Renal cortical epithelial cell (primary cell): Measurements from ENCODE around the gene MAPT. TPM values are rescaled to one million over a fixed set of nuclear protein-coding genes. Genes with fewer than 3 reads are reported as not detected.
"Not testable (repeated sequence)": the region's sequence is repeated elsewhere in the genome, so short reads cannot be mapped to it uniquely, and the experiment has no call there.

ENCODE experiments used
- DNase-seq: peaks from one replicate; pipeline ENCODE4 v3.0.0-alpha.2; 2011; ENCODE audit warnings: low read depth
- total RNA-seq: library from RNA; depleted of rRNA; stranded (reverse); fragments of >200 nt; gene quantifications from 2 replicates; pipeline ENCODE4 v1.2.3, GENCODE V29; 2014

MAPT gene
- total RNA-seq, 1 donor from 2014 or later = 0.10 TPM

GRCh38 chr17:45927247-45927646 lies 32.9 kb downstream of the MAPT start:
- no peak for DNase-seq

- DNase-seq = no peak
Measured at GRCh38 chr17:45929344-45929743, 35.0 kb downstream of the MAPT start.

GRCh38 chr17:45930420-45930951 lies 36.1 kb downstream of the MAPT start:
- no peak for DNase-seq

GRCh38 chr17:45931677-45932076 lies 37.3 kb downstream of the MAPT start:
- no peak for DNase-seq

DNA sequence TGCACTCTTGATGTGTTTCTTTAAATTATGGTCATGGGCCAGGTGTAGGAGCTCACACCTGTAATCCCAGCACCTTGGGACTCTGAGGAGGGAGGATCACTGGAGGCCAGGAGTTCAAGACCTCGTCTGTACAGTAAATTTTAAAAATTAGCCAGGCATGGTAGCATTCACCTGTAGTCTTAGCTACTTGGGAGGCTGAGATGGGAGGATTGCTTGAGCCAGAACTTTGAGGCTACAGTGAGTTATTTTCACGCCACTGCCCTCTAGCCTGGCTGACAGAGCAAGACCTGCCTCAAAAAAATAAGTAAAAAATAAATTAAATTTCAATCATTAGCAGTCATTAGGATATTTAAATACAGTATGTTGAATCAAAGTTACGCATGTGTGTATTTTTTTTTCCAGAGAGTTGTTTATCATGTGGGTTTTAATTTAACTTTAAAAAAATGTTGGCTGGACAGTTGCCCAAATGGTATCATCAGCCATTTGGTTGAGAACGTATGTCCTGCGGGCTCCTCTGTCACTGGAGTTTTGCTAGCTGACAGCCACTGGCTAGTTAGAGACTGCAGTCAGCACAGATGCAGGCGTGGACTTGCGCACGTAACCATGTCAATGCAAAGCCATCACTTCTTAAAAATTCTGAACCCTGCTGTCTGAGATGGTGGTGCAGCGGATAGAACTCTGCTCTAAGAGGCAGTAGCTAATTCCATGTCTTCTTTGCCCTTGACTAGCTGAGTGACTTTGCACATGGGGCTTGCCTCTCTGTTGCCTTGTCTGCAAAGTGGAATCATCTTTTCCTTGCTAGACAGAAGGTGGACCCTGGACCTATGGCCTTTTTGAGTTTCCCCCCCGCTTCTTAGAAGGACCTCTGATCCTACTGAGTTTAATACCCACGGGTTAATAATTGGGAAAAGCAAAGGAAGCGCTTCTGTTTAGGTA lies 40.0 kb downstream of the MAPT start:
- no peak for DNase-seq

GRCh38 chr17:45935197-45935709 lies 40.9 kb downstream of the MAPT start:
- no peak for DNase-seq

DNA sequence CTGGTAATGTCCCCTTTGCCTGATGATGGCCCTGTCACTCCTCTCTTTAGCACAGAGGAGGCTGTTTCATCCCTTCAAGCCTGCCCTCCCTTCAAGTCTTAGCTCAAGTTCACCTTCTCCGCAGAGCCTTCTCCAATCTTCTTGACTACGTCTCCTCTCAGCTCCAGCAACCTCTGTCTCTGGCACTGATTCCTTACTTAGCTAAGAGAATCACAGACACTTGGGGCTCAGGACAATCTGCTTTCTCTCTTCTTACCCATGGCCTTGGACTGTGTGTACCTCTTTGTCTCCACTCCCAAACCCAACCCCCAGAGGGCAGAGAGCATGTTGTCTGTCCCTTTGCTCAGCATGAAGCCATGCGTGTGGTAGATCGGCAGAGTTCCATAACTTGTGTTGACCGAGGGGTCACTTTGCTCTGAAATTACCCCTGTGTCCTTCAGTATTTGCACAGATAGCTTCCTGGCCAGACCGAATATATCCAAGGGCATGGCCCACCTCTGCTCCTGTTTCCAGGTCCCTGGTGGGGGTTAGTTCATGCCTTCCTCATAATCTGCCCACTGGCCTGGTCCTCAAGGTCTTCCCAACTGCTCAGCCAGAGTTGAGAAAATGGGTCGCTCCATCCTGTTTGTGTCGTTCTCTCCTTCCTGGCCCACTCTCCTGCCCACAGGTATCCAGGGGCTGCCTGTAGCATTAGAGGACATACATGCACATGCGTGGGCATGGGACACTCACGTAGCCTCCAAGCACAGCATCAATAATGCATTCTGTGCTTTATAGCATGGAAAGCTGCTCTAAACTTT lies 41.6 kb downstream of the MAPT start:
- DNase-seq = no peak

DNA sequence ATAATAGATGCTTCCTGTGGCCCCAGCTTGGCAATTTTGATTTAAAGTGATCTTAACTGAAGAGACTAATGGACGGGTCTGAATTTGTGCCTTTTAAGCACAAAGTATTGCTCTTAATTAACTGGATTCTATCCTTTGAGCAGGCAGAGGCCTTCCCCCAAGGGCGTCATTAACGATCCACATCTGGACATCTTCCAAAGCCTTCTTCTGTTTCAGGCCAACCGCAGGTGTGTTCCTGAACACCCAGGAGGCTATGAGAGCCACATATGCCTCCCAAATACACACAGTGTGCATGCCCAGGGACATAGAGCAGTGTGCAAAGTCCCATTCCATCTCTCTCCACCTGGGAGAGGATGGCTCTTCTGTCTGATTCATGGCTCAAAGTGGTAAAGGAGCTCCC lies 42.3 kb downstream of the MAPT start:
- DNase-seq = no peak

DNA sequence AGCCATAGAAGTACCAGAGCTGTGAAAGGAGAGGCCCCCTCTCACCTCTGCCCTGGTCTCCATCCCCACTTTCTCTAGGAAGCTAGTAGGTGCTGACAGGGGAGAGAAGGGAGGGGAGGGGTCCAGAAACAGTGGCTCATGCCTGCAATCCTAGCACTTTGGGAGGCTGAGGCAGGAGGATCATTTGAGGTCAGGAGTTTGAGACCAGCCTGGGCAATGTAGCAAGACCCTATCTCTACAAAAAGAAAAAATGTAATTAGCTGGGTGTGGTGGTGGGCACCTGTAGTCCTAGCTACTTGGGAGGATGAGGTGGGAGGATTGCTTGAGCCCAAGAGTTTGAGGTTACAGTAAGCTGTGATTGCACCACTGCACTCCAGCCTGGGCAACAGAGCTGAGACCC lies 42.8 kb downstream of the MAPT start:
- DNase-seq = not testable (repeated sequence)

DNA sequence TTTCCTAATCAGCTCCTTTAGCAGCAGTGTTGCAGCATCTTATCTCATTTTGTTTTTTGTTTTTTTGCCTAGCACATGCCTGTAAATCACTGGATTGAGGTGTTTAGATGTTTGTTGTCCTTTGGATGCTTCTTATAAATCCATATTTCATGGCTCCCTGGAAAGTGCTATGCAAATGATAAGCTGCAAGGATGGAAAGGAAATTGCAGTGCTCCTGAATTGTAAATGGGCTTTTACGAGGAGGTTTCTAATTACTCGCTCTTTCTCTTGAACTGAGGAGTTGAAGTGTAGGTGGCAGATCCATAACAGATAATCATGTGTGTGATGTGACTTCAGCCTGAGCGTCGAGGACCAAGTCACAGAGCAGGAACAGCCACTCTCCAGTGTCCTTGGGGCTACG lies 45.0 kb downstream of the MAPT start:
- DNase-seq = no peak

GRCh38 chr17:45940293-45940692 lies 45.9 kb downstream of the MAPT start:
- DNase-seq = no peak

- no peak for DNase-seq
Measured at GRCh38 chr17:45940826-45941225, 46.5 kb downstream of the MAPT start.

DNA sequence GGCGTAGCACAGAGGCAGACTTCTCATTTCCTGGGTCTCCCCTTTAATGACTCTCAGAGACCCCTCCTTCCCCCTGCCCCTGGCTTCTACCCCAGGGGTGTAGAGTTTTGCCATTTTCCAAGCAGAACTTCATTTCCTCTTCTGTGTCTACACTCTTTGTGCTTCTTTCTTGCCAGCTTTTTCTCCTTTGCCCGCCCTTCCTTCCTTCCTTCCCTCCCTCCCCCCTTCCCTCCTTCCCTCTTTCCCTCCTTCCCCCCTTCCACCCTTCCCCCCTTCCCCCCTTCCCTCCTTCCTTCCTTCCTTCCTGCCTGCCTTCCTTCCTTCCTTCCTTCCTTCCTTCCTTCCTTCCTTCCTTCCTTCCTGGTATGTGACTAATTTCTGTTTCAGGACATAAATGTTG lies 47.0 kb downstream of the MAPT start:
- DNase-seq = no peak

DNA sequence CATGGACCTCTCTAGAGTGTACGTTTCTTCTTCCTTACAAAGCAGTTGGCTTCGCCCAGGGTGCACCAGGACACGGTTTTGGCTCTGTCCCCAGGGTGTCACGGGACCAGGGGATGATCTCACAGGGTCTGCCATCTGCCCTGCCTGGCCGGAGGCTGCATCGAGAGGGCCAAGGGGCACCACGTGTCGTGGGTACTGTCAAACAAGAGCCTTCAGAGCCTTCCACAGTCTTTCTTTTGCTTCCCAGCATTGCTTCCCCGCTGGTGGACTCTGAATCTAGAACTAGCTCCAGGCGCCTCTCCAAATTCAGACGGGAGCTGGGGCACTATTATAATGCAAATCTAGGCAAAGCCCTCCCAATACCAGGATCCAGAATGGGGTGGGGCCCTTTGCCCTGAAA lies 47.9 kb downstream of the MAPT start:
- no peak for DNase-seq

DNA sequence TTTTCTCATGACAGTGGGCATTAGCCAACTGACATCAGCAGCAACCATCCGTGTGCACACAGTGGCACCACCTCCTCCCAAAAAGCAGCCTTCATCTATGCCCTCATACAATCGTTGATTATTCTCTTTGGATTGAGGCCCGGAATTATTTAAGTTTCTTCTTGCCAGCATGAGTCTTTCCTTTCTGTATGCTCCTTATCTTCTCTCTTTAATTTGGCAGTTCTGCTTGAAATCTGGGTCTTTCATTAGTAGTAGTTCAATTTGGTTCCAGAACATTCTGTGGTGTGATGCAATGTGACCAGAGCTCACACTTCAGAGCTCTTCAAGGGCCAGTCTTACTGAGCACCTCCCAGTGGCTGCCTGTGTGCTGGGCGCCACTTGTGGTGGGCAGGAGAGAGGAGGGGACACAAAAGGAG lies 52.5 kb downstream of the MAPT start:
- no peak for DNase-seq

GRCh38 chr17:45948498-45948880 lies 54.1 kb downstream of the MAPT start:
- no peak for DNase-seq

DNA sequence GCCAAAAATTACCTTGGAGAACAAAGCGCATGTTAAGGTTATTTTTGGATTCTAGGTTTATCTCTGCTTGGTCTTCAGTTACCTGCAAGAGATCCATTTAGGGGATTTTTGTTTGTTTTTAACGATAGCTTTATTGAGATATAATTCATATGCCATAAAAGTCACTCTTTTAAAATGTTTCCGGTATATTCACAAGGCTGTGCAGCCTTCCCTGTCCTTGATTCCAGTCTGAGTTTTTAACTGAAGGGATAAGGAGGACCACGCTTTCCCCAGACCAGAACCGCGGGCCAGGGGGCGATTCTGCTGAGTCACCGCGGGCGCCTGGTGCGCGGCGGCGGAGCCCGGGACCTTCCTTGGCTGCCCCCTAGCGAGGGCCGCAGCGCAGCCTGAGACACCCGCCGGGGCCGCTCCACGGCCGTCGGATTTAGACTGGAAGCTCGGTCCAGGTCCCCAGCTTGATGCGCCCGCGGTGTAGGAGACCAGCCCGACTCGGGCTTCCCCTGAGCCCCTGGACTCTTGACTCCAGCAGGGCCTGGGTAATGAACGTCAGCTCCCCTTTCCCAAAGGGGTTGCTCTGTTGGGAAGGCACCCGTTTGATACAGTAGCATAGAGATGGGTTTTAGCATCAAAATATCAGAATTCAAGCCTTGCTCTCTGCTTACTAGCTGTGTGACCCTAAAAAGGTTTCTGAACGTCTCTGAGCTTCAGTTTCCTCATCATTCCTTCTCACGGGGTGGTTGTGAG lies 54.7 kb downstream of the MAPT start:
- peak; percentile 16 for DNase-seq

DNA sequence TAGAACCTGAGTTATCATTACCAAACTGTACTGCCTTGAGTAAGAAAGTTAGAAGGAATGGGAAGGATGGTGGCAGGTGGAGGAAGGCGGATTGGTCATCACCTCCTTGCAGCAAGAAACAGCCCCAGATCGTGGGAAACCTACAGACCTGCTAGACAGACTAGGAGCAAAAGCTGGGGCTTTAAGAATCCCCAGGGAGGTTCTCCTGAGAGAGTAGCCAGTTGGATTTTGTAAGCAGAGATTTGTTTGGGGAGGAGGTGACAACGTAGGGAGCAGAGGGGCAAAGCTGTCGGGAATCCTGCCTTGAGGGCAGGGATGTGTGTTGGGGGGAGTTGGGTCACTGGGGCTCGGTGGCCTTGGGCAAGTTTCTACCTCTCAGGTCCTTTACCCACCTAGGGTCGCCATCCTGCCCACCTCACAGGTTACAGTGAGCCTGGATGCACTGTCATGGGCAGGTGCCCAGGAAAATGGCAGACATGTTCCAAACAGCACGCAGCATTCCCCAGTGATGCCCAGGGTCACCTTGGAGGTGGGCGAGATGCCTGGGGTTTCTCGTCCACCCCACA lies 55.5 kb downstream of the MAPT start:
- DNase-seq = no peak

GRCh38 chr17:45950888-45951287 lies 56.5 kb downstream of the MAPT start:
- DNase-seq = no peak

GRCh38 chr17:45951403-45951802 lies 57.0 kb downstream of the MAPT start:
- DNase-seq = no peak

DNA sequence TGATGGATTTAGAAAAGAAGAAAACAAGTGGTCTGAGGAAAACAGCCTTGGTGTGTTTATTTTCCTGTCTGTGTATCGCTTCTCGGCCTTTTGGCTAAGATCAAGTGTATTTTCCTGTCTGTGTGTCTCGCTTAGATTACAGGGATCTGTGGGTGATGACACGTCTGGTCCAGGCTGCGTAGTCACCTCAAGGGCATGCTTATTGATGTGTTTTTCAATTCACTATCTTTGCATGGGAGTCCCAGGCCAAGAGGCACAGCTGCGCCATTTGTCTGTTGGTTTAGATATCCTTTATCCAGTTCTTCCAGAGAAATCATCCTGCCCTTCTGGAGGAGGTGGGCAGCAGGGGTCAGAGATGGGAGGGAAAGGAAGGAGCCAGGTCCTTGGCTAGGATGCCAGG lies 57.6 kb downstream of the MAPT start:
- DNase-seq = no peak
